CD4-positive, alpha-beta T cell treated with Interleukin-6 at 100 ng/mL for 8 hours (primary cell): Measurements from ENCODE around the gene RHOF.
"Not testable (repeated sequence)": the region's sequence is repeated elsewhere in the genome, so short reads cannot be mapped to it uniquely, and the experiment has no call there.

Source experiments
- DNase-seq: peaks from one replicate; pipeline ENCODE4 v3.0.0-alpha.2; 2020; ENCODE audit warnings: mixed read lengths, low spot score

Gene RHOF

DNA sequence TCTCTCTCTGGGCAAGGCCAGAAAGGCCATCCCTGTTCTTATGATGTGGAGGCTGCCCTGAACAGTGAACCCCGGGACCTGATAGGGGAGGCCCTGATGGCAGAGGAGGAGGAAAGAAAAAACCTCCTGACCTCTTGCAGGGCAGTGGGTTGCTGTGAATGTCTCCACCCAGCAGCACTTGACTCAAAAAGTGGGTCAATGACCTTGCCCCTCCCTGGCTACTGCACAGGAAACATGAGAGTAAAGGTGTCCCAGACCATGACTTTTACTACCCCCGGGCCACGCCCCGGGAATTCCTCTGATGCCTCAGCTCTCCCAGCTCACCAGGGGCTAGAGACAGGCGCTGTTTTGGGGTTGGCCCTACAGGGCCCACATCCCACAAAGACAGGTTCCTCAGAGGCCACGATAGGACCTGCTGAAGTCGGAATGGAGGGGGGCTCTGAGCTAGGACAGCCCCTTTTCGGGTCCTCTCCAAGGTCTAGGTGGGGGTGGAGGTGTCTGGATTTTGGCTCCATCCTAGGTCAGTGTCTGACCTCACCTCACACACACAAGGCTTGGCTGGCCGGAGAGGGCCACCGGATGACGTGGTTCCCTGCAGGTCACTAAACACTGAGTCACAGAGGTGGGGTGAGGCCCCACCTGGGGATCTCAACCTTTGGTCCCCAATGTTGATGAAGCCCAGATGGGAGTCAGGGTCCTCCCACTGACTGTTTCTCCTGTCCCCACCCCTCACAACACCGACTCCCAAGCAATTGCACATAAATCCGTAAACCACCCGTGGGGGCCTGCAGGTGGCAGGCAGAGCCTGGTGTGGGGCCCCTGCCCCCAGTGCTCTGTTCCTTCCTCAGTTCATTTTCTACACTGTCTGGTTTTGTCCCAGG, 1.6 kb downstream of the RHOF start:
- DNase-seq, result no peak

GRCh38 chr12:121790785-121791184, 2.7 kb downstream of the RHOF start:
- DNase-seq, result not testable (repeated sequence)

GRCh38 chr12:121789800-121790728, 3.4 kb downstream of the RHOF start:
- peak; percentile 94 for DNase-seq

DNA sequence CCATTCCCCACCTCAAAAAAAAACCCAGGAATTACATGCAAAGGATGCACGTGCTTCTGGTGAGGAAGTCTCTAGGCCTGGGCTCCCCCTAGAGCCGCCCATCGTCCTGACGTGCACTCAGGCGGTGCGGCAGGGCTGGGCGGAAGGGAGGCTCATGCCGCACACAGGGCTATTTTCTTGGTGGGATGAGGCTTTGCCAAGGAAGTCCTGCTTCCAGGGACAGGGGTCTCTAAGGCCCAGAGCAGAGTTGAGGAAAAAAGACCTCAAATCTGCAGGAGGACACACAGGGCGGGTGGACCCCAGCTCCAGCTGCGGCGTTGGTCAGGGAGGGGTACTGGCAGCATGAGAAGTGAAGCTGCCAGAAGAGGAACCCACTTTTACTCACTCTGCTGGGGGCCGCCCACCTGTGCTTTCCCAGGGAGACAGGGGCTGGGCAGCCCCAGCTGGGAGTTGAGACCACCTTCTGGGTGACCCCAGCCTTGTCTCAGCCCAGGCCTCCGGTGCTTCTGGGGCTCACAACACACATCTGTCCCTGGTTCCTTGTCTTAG, 4.2 kb downstream of the RHOF start:
- no peak for DNase-seq

GRCh38 chr12:121788176-121788818, 5.2 kb downstream of the RHOF start:
- no peak for DNase-seq

DNA sequence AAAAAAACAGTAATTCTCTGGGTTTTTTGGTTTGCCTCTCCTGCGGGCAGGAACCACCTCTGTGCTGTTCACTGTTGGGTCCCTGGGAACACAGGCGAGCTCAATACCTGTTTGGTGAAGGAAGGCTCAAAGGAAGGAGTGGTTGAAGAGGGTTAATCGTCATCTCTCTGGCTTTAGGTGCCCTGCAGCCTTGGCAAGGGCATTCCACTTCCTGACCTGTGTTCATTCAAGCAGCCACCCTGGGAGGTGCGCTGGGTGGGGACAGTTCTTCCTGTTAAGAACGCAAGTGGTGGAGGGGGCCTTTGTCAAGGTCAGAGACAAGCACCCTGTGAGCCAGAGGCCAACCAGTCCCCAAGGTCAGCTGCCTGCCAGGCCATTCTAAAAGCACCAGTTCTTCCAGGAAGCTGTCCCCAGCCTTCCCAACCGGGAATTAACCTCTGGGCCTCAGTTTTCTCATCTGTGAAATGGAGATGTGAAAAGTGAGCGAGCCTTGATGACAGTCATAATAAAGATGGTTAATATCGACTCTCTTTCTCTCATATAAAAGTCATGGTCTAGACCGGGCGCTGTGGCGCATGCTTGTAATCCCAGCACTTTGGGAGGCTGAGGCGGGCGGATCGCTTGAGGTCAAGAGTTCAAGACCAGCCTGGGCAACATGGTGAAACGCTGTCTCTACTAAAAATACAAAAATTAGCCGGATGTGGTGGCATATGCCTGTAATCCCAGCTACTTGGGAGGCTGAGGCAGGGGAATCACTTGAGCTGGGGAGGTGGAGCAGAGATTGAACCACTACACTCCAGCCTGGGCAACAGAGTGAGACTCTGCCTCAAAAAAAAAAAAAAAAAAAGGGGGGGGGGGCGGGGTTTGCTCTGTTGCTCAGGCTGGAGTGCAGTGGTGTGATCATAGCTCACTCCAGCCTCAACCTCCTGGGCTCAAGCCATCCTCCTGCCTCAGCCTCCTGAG, 6.1 kb downstream of the RHOF start:
- peak; percentile 66 for DNase-seq

- DNase-seq, result no peak
Measured at GRCh38 chr12:121786440-121786825, 7.1 kb downstream of the RHOF start.

DNA sequence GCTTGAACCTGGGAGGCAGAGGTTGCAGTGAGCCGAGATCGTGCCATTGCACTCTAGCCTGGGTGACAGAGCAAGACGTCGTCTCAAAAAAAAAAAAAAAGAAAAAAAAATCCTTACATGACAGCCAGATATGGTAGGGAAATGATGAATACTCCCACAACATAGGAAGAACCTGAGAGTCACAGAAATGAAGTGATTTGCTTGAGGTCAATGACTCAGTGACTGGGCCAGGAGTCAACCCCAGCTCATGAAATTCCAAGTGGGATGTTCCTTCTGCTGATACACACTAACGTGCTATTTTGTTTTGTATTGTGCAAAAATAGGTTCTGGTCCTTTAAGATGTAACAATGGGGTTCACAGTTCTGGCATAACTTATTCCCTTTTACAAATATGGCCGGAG, 9.0 kb downstream of the RHOF start:
- no peak for DNase-seq

GRCh38 chr12:121783766-121784165, 9.7 kb downstream of the RHOF start:
- DNase-seq, result no peak

GRCh38 chr12:121781998-121782979, 11.2 kb downstream of the RHOF start:
- no peak for DNase-seq

GRCh38 chr12:121781484-121781997, 11.9 kb downstream of the RHOF start:
- DNase-seq, result no peak

DNA sequence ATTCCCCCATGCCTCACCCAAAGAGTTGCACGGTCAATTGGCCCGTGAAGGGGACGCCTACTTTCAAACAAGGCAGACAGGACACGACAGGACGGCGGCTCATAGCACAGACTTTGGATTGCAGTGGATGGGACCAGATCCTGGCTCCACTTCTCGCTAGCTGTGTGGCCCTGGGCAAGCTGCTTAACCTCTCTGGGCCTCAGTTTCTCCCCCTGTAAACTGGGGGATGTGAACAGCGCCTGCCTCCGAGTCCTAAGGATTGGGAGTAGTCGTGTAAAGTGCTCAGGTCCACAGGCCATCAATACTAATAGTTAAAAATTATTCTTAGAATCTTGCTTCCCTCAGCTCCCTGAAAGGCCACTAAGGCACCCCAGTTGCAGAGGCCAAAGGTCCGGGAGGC, 13.1 kb downstream of the RHOF start:
- no peak for DNase-seq

DNA sequence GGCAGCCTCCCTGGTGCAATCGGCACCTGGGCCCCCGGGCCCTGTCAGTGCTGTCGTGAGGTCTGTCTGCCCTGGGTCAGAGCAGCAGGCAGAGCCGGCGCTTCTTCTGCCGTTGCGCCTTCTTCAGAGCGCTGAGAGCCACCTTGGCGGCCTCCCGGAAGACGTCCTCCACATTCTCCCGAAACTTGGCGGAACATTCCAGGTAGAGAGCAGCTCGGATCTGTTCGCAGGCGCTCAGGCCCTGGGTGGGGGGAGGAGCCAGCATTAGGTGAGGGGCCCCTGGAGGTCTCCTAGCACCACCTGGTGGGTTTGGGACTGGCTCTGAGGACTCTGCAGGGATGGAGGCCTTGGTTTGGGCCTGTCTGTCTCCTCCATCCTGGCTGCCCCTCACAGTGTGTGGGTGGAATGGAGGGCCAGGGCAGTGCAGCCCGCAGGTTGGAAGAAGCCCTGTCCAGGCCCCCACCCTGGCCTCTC, 14.0 kb downstream of the RHOF start:
- DNase-seq, result no peak

GRCh38 chr12:121778567-121779421, 14.7 kb downstream of the RHOF start:
- no peak for DNase-seq

DNA sequence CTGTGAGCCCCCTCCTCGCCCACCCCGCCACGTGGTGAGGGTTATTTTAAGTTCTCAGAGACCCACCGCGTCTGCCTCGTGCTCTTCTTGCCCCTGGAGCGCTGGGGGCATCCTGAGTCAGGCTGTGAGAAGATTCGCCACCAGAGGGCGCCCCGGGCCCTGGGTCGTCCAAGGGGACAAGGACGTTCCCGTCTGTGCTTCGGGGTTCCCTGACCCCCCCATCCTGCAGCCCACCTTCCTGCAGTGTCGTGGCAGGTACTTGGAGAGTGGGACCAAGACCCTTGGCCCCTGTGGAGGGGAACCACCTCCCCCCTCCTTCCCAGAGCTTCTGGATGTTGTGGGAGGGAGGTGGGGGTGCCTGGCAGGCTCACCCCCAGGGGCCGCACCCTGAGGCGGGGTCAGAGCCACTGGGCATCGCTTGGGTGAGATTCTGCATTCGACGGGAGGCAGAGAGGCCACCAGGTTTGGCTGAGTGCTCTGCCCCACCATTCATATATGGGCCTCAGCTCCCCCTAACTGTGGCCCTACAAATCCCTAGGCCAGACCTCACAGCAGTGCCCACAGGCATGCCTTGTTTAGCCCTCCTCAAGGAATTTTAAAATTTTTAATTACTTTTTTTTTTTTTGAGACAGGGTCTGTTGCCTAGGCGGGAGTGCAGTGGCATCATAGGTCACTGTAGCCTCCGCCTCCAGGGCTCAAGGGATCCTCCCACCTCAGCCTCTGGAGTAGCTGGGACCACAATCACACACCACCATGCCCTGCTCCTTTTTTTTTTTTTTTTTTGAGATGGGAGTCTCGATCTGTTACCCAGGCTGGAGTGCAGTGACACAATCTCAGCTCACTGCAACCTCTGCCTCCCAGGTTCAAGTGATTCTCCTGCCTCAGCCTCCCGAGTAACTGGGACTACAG, 17.0 kb downstream of the RHOF start:
- DNase-seq, result peak; percentile 87

GRCh38 chr12:121775501-121775900, 18.0 kb downstream of the RHOF start:
- no peak for DNase-seq

GRCh38 chr12:121774968-121775474, 18.5 kb downstream of the RHOF start:
- no peak for DNase-seq
